Omental fat pad (tissue), 4 donors: ENCODE data around the gene AKAP13. TPM values are rescaled to one million over a fixed set of nuclear protein-coding genes. Genes with fewer than 3 reads are reported as not detected.

ENCODE experiments used
- ATAC-seq: fragments of 150-250 bp; one replicate; pipeline ENCODE4 v1.9.1; 2016; ENCODE audit warnings: mild to moderate bottlenecking, moderate library complexity; ENCODE audit not compliant: low FRiP score
- DNase-seq: peaks from one replicate; pipeline ENCODE4 v3.0.0-alpha.2; 2019; ENCODE audit warnings: low spot score
- CTCF ChIP-seq, 3 donors: fragments of 450-650 bp; IDR thresholded peaks; one replicate each; pipeline ENCODE4 v1.5.1; 2016 to 2017; ENCODE audit warnings: antibody characterized with exemption in 3 of 3, mild to moderate bottlenecking in 3 of 3, moderate library complexity in 2 of 3
- total RNA-seq, 4 donors: library from RNA; depleted of rRNA; stranded (reverse); fragments of >200 nt; gene quantifications; one replicate each; pipeline ENCODE4 v1.1.0, GENCODE V29; 2016

The AKAP13 gene
- total RNA-seq, 4 donors from 2014 or later: 162 to 301 (median 216) TPM

- no peak for ATAC-seq
- DNase-seq: no peak
- no peak for TF ChIP-seq CTCF (IDR thresholded peaks at IDR 0.05)
Observed at GRCh38 chr15:85417276-85417675, 36.9 kb downstream of the AKAP13 start.

DNA sequence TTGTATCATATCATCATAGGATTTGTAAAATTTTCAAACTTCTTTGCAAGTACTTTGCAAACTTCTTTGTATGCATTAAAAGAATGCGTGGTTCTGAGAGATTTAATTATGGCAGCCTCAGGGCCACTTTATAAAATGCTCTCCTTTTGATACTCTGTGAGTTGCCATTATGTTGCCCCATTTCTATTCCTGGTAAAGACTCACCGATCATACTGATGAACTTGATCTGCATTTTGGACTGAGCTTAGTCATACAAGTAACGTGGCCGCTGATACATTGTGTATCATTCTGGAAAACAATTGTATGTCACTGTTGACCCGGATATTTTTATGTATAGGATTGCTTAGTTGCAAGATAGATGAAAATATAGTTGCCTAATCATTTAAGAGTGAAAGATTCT is 38.8 kb downstream of the AKAP13 start:
- no peak for ATAC-seq
- no peak for DNase-seq
- TF ChIP-seq CTCF (IDR thresholded peaks at IDR 0.05): no peak

DNA sequence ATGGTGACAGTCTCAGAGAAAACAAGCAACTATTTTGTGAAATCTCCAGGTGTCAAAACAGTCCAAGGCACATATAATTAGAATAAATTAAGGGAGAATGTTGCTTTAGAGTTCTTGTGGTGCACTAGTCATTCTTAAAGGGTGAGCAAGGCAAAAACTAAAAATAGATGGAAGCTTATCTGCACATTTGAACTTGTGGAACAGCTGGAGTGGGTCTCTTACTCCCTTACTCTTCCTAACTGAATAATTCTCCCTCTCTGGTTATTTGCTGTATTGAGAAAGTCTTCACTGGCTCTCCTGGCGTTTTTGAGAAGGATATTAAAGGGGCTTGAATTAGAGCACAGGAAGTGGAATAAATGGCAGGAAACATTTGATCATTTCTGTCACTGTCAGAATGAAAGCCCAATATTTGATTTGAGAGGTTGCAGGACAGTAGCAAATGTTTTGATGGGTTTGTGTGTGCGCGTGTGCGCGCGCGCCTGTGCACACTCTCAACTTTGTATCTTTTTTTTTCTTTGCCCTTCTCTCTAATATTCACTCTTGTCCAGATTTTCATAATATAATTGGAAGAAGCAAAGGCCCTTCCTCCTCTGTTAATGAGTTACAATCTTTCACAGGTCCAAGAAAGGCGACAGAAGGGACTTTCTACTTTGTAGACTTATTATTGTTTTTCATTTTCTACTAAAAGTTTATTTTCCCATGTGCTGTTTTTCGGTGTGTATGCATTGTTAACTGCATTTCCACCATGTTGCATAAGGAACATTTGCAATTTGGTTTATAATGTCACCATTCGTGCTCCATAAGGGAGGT is 40.9 kb downstream of the AKAP13 start:
- DNase-seq (no peak), ATAC-seq (no peak)
- TF ChIP-seq CTCF (IDR thresholded peaks at IDR 0.05): no peak

GRCh38 chr15:85422607-85423006 is 42.2 kb downstream of the AKAP13 start:
- TF ChIP-seq CTCF (IDR thresholded peaks at IDR 0.05): no peak
- DNase-seq (no peak), ATAC-seq (no peak)

GRCh38 chr15:85423256-85423655 is 42.9 kb downstream of the AKAP13 start:
- no peak for TF ChIP-seq CTCF (IDR thresholded peaks at IDR 0.05)
- no peak for DNase-seq
- ATAC-seq: no peak

DNA sequence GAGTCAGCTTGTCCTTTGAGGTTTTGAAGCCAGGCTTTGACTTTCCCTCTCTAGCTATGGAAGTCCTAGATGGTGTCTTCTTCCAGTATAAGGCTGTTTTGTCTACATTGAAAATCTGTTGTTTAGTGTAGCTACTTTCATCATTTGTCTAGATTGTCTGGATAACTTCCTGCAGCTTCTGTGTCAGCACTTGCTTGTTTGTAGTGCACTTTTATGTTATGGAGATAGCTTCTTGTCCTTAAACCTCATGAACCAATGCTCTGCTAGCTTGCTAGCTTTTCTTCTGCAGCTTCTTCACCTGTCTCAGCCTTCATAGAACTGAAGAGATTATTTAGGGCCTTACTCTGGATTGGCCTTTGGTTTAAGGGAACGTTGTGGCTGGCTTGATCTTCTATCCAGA is 43.8 kb downstream of the AKAP13 start:
- no peak for DNase-seq
- no peak for ATAC-seq
- no peak for TF ChIP-seq CTCF (IDR thresholded peaks at IDR 0.05)

DNA sequence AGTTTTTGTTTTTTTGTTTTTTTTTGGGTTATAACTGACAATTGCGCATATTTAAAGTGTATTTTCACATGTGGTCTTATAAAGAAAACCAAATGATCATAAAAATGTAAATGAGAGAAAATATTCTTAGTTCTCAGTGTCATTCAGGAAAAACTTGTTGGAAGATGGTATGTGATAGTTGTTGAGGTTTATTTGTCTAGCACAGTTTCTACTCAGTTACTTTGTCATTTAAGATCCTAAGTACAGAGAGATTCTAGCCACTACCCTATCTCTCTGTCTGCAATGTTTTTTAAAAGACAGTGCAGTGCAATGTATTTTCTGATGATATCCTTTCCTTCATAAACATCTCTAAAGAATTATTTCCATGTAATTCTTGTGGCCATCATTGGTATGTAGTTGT is 46.1 kb downstream of the AKAP13 start:
- DNase-seq (no peak), ATAC-seq (no peak)
- TF ChIP-seq CTCF (IDR thresholded peaks at IDR 0.05): no peak
